Trophoblast cell (in vitro differentiated cells and primary cell): ENCODE results near the gene PARP6.

Experiments used
- DNase-seq, 2 donors: peaks; one replicate each; pipeline ENCODE4 v3.0.0-alpha.2; 2016
- H2AFZ ChIP-seq: 2 replicates; pipeline ENCODE4 v1.6.1; 2013; ENCODE audit warnings: low read length, moderate library complexity, mild to moderate bottlenecking; ENCODE audit not compliant: insufficient read depth, poor library complexity
- H2AK5ac ChIP-seq: 2 replicates; pipeline ENCODE4 v1.6.1; 2013; ENCODE audit warnings: mild to moderate bottlenecking, low read length
- H2BK120ac ChIP-seq: 2 replicates; pipeline ENCODE4 v1.6.1; 2013; ENCODE audit warnings: low read length, mild to moderate bottlenecking, moderate library complexity; ENCODE audit not compliant: insufficient read depth, poor library complexity
- H2BK12ac ChIP-seq: 2 replicates; pipeline ENCODE4 v1.6.1; 2013; ENCODE audit warnings: mild to moderate bottlenecking, low read length, moderate library complexity
- H2BK5ac ChIP-seq: 2 replicates; pipeline ENCODE4 v1.6.1; 2013; ENCODE audit warnings: low read length, low read depth, moderate library complexity, mild to moderate bottlenecking; ENCODE audit not compliant: poor library complexity
- H3K14ac ChIP-seq: 2 replicates; pipeline ENCODE4 v1.6.1; 2013; ENCODE audit warnings: mild to moderate bottlenecking, low read length
- H3K18ac ChIP-seq: 2 replicates; pipeline ENCODE4 v1.6.1; 2013; ENCODE audit warnings: mild to moderate bottlenecking, low read length
- H3K23ac ChIP-seq: 2 replicates; pipeline ENCODE4 v1.6.1; 2013; ENCODE audit warnings: low read length
- H3K27ac ChIP-seq: 2 replicates; pipeline ENCODE4 v1.5.1; 2013; ENCODE audit warnings: low read depth, mild to moderate bottlenecking, inconsistent platforms, low read length, moderate library complexity
- H3K27me3 ChIP-seq: 2 replicates; pipeline ENCODE4 v1.6.1; 2013; ENCODE audit warnings: inconsistent platforms, mild to moderate bottlenecking, low read length, moderate library complexity; ENCODE audit not compliant: insufficient read depth
- H3K36me3 ChIP-seq, 2 experiments: 1 replicate in 1 of 2; 2 replicates in 1 of 2; pipeline ENCODE4 v1.6.1; 2013; ENCODE audit warnings: low read length in 2 of 2, mild to moderate bottlenecking in 2 of 2, moderate library complexity in 1 of 2; ENCODE audit not compliant: insufficient read depth in 2 of 2, control insufficient read depth in 1 of 2
- H3K4ac ChIP-seq: 2 replicates; pipeline ENCODE4 v1.6.1; 2013; ENCODE audit warnings: low read depth, mild to moderate bottlenecking, low read length, moderate library complexity
- H3K4me1 ChIP-seq, 2 experiments: 1 replicate in 1 of 2; 2 replicates in 1 of 2; pipeline ENCODE4 v1.6.1; 2013; ENCODE audit warnings: low read length in 2 of 2, mild to moderate bottlenecking in 2 of 2, moderate library complexity in 1 of 2; ENCODE audit not compliant: insufficient read depth in 2 of 2, control insufficient read depth in 1 of 2
- H3K4me2 ChIP-seq: 2 replicates; pipeline ENCODE4 v1.6.1; 2013; ENCODE audit warnings: inconsistent platforms, mild to moderate bottlenecking, low read length, moderate library complexity
- H3K4me3 ChIP-seq: 2 replicates; pipeline ENCODE4 v1.5.1; 2013; ENCODE audit warnings: mild to moderate bottlenecking, low read depth, low read length, inconsistent platforms
- H3K79me1 ChIP-seq: one replicate; pipeline ENCODE4 v1.6.1; 2013; ENCODE audit warnings: low read length
- H3K79me2 ChIP-seq: 2 replicates; pipeline ENCODE4 v1.6.1; 2013; ENCODE audit warnings: low read length, mild to moderate bottlenecking; ENCODE audit not compliant: control insufficient read depth, insufficient read depth, poor library complexity
- H3K9ac ChIP-seq: 2 replicates; pipeline ENCODE4 v1.6.1; 2013; ENCODE audit warnings: mild to moderate bottlenecking, low read length
- H3K9me3 ChIP-seq: 2 replicates; pipeline ENCODE4 v1.6.1; 2013; ENCODE audit warnings: low read depth, mild to moderate bottlenecking, control low read depth, inconsistent platforms, low read length; ENCODE audit not compliant: insufficient read depth
- H4K12ac ChIP-seq: 2 replicates; pipeline ENCODE4 v1.6.1; 2013; ENCODE audit warnings: low read depth, mild to moderate bottlenecking, low read length, moderate library complexity
- H4K8ac ChIP-seq: 2 replicates; pipeline ENCODE4 v1.6.1; 2013; ENCODE audit warnings: low read depth, mild to moderate bottlenecking, low read length, moderate library complexity
- H4K91ac ChIP-seq: one replicate; pipeline ENCODE4 v1.6.1; 2013; ENCODE audit warnings: low read depth, mild to moderate bottlenecking, low read length, moderate library complexity
- WGBS: extraction: QIAGEN DNeasy Blood & Tissue Kit; methylation state at CpG from one replicate; pipeline ENCODE4 v1.1.7; 2013; ENCODE audit warnings: missing lambda C conversion rate; ENCODE audit not compliant: insufficient read length, insufficient coverage; ENCODE audit errors: extremely low coverage; 5-methylcytosine and 5-hydroxymethylcytosine counted together

PARP6 gene

GRCh38 chr15:72284781-72285180 is 12.4 kb upstream of the PARP6 start:
- Histone ChIP-seq H3K9ac (no peak overlapping the region), H3K27ac (no peak overlapping the region), H3K14ac (no peak overlapping the region), H3K4me3 (no peak overlapping the region), H3K4me2 (no peak overlapping the region), H3K4me1 (peaks cover 0 to 4% of the 10 kb centered on the region in 2 experiments), H3K27me3 (no peaks in the 10 kb centered on the region), H3K36me3 (no peaks in the 10 kb centered on the region), H3K79me1 (no peaks in the 10 kb centered on the region), H3K79me2 (no peaks in the 10 kb centered on the region), H2AFZ (no peak overlapping the region), H3K4ac (no peak overlapping the region), H4K12ac (no peak overlapping the region), H2BK5ac (no peak overlapping the region), H2BK120ac (no peak overlapping the region), H4K8ac (no peak overlapping the region), H2BK12ac (no peak overlapping the region), H2AK5ac (no peak overlapping the region), H3K18ac (no peak overlapping the region), H4K91ac (no peak overlapping the region), H3K9me3 (no peaks in the 10 kb centered on the region), H3K23ac (no peak overlapping the region)
- no peak for DNase-seq
- no CpG with 5 or more reads among the region's 1 CpG for WGBS

- Histone ChIP-seq H4K12ac (no peak overlapping the region), H3K4me2 (no peak overlapping the region), H3K23ac (no peak overlapping the region), H3K27ac (no peak overlapping the region), H3K79me2 (no peaks in the 10 kb centered on the region), H3K14ac (no peak overlapping the region), H3K79me1 (no peaks in the 10 kb centered on the region), H3K36me3 (no peaks in the 10 kb centered on the region), H2BK12ac (no peak overlapping the region), H3K18ac (no peak overlapping the region), H3K9ac (no peak overlapping the region), H2AK5ac (no peak overlapping the region), H4K8ac (no peak overlapping the region), H4K91ac (no peak overlapping the region), H2BK120ac (no peak overlapping the region), H2AFZ (no peak overlapping the region), H3K4me3 (no peak overlapping the region), H2BK5ac (no peak overlapping the region), H3K9me3 (no peaks in the 10 kb centered on the region), H3K4me1 (peaks cover 0 to 4% of the 10 kb centered on the region in 2 experiments), H3K27me3 (no peaks in the 10 kb centered on the region), H3K4ac (no peak overlapping the region)
- WGBS: no CpG with 5 or more reads among the region's 3 CpGs
- no peak for DNase-seq
Measured at GRCh38 chr15:72281713-72282112, 9.4 kb upstream of the PARP6 start.

- no peak overlapping the region for H3K4me3 ChIP-seq
- no CpG with 5 or more reads among the region's 2 CpGs for WGBS
Measured at GRCh38 chr15:72280751-72281150, 8.4 kb upstream of the PARP6 start.

GRCh38 chr15:72278737-72279136 is 6.4 kb upstream of the PARP6 start:
- Histone ChIP-seq H2AFZ (no peak overlapping the region), H3K4me1 (peaks cover 0 to 4% of the 10 kb centered on the region in 2 experiments), H3K4ac (no peak overlapping the region), H3K79me1 (no peaks in the 10 kb centered on the region), H4K12ac (no peak overlapping the region), H2BK12ac (no peak overlapping the region), H3K79me2 (no peaks in the 10 kb centered on the region), H3K14ac (no peak overlapping the region), H2BK120ac (no peak overlapping the region), H3K9me3 (no peaks in the 10 kb centered on the region), H3K23ac (no peak overlapping the region), H4K8ac (no peak overlapping the region), H3K27me3 (no peaks in the 10 kb centered on the region), H3K4me3 (no peak overlapping the region), H4K91ac (no peak overlapping the region), H3K27ac (no peak overlapping the region), H3K18ac (no peak overlapping the region), H3K4me2 (no peak overlapping the region), H3K9ac (no peak overlapping the region), H3K36me3 (no peaks in the 10 kb centered on the region), H2AK5ac (no peak overlapping the region), H2BK5ac (no peak overlapping the region)
- no CpG with 5 or more reads among the region's 1 CpG for WGBS
- DNase-seq: no peak

More at GRCh38 chr15:72280751-72281150, 8.4 kb upstream of the PARP6 start:
- H3K9ac ChIP-seq: no peak overlapping the region
- H3K18ac ChIP-seq: no peak overlapping the region
- H3K27ac ChIP-seq: no peak overlapping the region
- H4K91ac ChIP-seq: no peak overlapping the region
- H3K9me3 ChIP-seq: no peaks in the 10 kb centered on the region
- H3K23ac ChIP-seq: no peak overlapping the region
- no peak for DNase-seq
- H3K79me1 ChIP-seq: no peaks in the 10 kb centered on the region
- no peak overlapping the region for H3K4me2 ChIP-seq
- no peak overlapping the region for H2AK5ac ChIP-seq
- no peak overlapping the region for H4K8ac ChIP-seq
- no peak overlapping the region for H4K12ac ChIP-seq
- peaks cover 0 to 4% of the 10 kb centered on the region in 2 experiments for H3K4me1 ChIP-seq
- H2BK5ac ChIP-seq: no peak overlapping the region
- no peak overlapping the region for H2BK120ac ChIP-seq
- H3K79me2 ChIP-seq: no peaks in the 10 kb centered on the region
- no peaks in the 10 kb centered on the region for H3K36me3 ChIP-seq
- no peak overlapping the region for H3K4ac ChIP-seq
- no peak overlapping the region for H2BK12ac ChIP-seq
- no peaks in the 10 kb centered on the region for H3K27me3 ChIP-seq
- H2AFZ ChIP-seq: no peak overlapping the region
- no peak overlapping the region for H3K14ac ChIP-seq
